B cell (primary cell): ENCODE data around the gene TRAP1. TPM values are rescaled to one million over a fixed set of nuclear protein-coding genes. Genes with fewer than 3 reads are reported as not detected.

ENCODE experiments used
- ATAC-seq: fragments of 200-7000 bp; cut with Tn5 transposase; one replicate; pipeline ENCODE4 v1.10.0; 2021; ENCODE audit warnings: low read depth, mild to moderate bottlenecking, moderate number of reproducible peaks, moderate library complexity
- CTCF ChIA-PET: fragments of 350-600 bp; sonication (Branson Sonifier 250); formaldehyde crosslinking; loops from one replicate; lab custom pipeline; 2021; ENCODE audit warnings: antibody characterized with exemption, inconsistent platforms; lab: Charles Lee
- POLR2A ChIA-PET: fragments of 350-600 bp; sonication (Branson Sonifier 250); formaldehyde crosslinking; loops from one replicate; lab custom pipeline; 2021; ENCODE audit warnings: antibody characterized with exemption; lab: Charles Lee
- DNase-seq: peaks from one replicate; pipeline ENCODE4 v3.0.0; 2013
- H2AFZ ChIP-seq: 2 replicates; pipeline ENCODE4 v1.6.1; 2012; ENCODE audit warnings: mild to moderate bottlenecking, low read depth, low read length; ENCODE audit not compliant: insufficient read depth, poor library complexity, severe bottlenecking
- H3K27ac ChIP-seq, 2 donors: 1 replicate in 1 of 2; 2 replicates in 1 of 2; pipeline ENCODE4 v1.5.1; 2012 to 2013; ENCODE audit warnings: low read length in 2 of 2, mild to moderate bottlenecking in 2 of 2, moderate library complexity in 1 of 2
- H3K27me3 ChIP-seq, 4 experiments: fragments of 200-600 bp in 1 of 4; sonication (generic) in 1 of 4; replicated peaks in 1 of 4; 1 replicate in 2 of 4; 2 replicates in 2 of 4; pipeline versions ENCODE4 v1.6.1 to v1.7.0; 2013 to 2016; ENCODE audit warnings: low read length in 3 of 4, mild to moderate bottlenecking in 2 of 4, mixed read lengths in 1 of 4, moderate library complexity in 1 of 4; ENCODE audit not compliant: insufficient read depth in 4 of 4, control insufficient read depth in 3 of 4; ENCODE audit errors: control extremely low read depth in 1 of 4
- H3K36me3 ChIP-seq, 2 experiments: replicated peaks in 1 of 2; 1 replicate in 1 of 2; 2 replicates in 1 of 2; pipeline versions ENCODE4 v1.6.1 to v1.7.1; 2013; ENCODE audit warnings: low read length in 1 of 2; ENCODE audit not compliant: insufficient read depth in 2 of 2, control insufficient read depth in 1 of 2; ENCODE audit errors: control extremely low read depth in 1 of 2, extremely low read depth in 1 of 2
- H3K4me1 ChIP-seq, 2 donors: fragments of 200-600 bp in 1 of 2; sonication (generic) in 1 of 2; 1 replicate in 1 of 2; 2 replicates in 1 of 2; pipeline versions ENCODE4 v1.5.1 to v1.6.1; 2013 to 2017; ENCODE audit warnings: low read length in 2 of 2; ENCODE audit not compliant: control insufficient read depth in 2 of 2, insufficient read depth in 2 of 2
- H3K4me2 ChIP-seq: replicated peaks from 2 replicates; pipeline ENCODE3; 2012; ENCODE audit warnings: mild to moderate bottlenecking, low read depth, low read length; ENCODE audit not compliant: poor library complexity, severe bottlenecking
- H3K4me3 ChIP-seq, 5 experiments: fragments of 200-600 bp in 1 of 5; sonication (generic) in 1 of 5; 1 replicate in 3 of 5; 2 replicates in 2 of 5; pipeline versions ENCODE4 v1.5.1 to v1.7.0; 2011 to 2016; ENCODE audit warnings: low read length in 4 of 5, mild to moderate bottlenecking in 4 of 5, low read depth in 2 of 5, control low read depth in 1 of 5, moderate library complexity in 1 of 5; ENCODE audit not compliant: insufficient read depth in 1 of 5; ENCODE audit errors: control extremely low read depth in 1 of 5, extremely low read depth in 1 of 5
- H3K79me2 ChIP-seq: fragments of 200-600 bp; sonication (generic); one replicate; pipeline ENCODE4 v1.6.0; 2016; ENCODE audit warnings: low read length; ENCODE audit not compliant: control insufficient read depth, insufficient read depth
- H3K9ac ChIP-seq: fragments of 200-600 bp; sonication (generic); 2 replicates; pipeline ENCODE4 v1.6.1; 2017; ENCODE audit warnings: mild to moderate bottlenecking, low read length, moderate library complexity
- H3K9me3 ChIP-seq, 3 donors: one replicate each; pipeline versions ENCODE4 v1.6.1 to v1.7.1; 2013; ENCODE audit warnings: low read length in 2 of 3; ENCODE audit not compliant: control insufficient read depth in 2 of 3, insufficient read depth in 1 of 3; ENCODE audit errors: control extremely low read depth in 1 of 3
- H4K20me1 ChIP-seq: 2 replicates; pipeline ENCODE4 v1.6.0; 2012; ENCODE audit warnings: mild to moderate bottlenecking, low read length; ENCODE audit not compliant: insufficient read depth, control insufficient read depth, poor library complexity, severe bottlenecking
- H3K27ac Mint-ChIP-seq: one replicate; pipeline ENCODE4 v1.8.0; 2021; ENCODE audit warnings: mixed read lengths
- H3K27me3 Mint-ChIP-seq: one replicate; pipeline ENCODE4 v1.8.0; 2021; ENCODE audit warnings: mixed read lengths
- H3K4me1 Mint-ChIP-seq: one replicate; pipeline ENCODE4 v1.8.0; 2021; ENCODE audit warnings: mixed read lengths
- H3K4me3 Mint-ChIP-seq: one replicate; pipeline ENCODE4 v1.8.0; 2021; ENCODE audit warnings: mixed read lengths
- H3K9me3 Mint-ChIP-seq: one replicate; pipeline ENCODE4 v1.8.0; 2022; ENCODE audit warnings: mixed read lengths; ENCODE audit not compliant: insufficient read depth
- EZH2 ChIP-seq: IDR thresholded peaks from 2 replicates; pipeline ENCODE4 v1.6.1; 2012; ENCODE audit warnings: borderline replicate concordance, low read depth, mild to moderate bottlenecking, moderate library complexity, low read length; ENCODE audit not compliant: insufficient read depth, poor library complexity, severe bottlenecking
- WGBS: methylation state at CpG from one replicate; pipeline ENCODE4 v1.1.5; 2013; ENCODE audit warnings: missing lambda C conversion rate; ENCODE audit not compliant: insufficient coverage; 5-methylcytosine and 5-hydroxymethylcytosine counted together
- intact Hi-C: fragments of 100-400 bp; cut with micrococcal nuclease; formaldehyde crosslinking; loops from one replicate; pipeline ENCODE4 v1.10.0; 2022
- polyA plus RNA-seq: library from polyadenylated mRNA; depleted of rRNA; stranded (reverse); fragments of >200 nt; gene quantifications from 2 replicates; pipeline ENCODE4 v1.2.3, GENCODE V29; 2012
- total RNA-seq, 2 donors: library from RNA; stranded (reverse); fragments of 120-200 nt in 1 of 2; gene quantifications; 1 replicate in 1 of 2; 2 replicates in 1 of 2; pipeline versions ENCODE4 v1.2.3 to v1.2.4, GENCODE V29; 2013 to 2022
- TF ChIP-seq, protein P1 (sequence below): fragments of 200-600 bp; IDR thresholded peaks from one replicate; pipeline ENCODE4 v1.8.0; 2022; ENCODE audit warnings: antibody characterized with exemption, mild to moderate bottlenecking

Gene TRAP1
- total and polyA plus RNA-seq, 2 donors (not counting 1 experiment from before 2014, with no cell fraction given), result 51.1 to 88.4 TPM

DNA sequence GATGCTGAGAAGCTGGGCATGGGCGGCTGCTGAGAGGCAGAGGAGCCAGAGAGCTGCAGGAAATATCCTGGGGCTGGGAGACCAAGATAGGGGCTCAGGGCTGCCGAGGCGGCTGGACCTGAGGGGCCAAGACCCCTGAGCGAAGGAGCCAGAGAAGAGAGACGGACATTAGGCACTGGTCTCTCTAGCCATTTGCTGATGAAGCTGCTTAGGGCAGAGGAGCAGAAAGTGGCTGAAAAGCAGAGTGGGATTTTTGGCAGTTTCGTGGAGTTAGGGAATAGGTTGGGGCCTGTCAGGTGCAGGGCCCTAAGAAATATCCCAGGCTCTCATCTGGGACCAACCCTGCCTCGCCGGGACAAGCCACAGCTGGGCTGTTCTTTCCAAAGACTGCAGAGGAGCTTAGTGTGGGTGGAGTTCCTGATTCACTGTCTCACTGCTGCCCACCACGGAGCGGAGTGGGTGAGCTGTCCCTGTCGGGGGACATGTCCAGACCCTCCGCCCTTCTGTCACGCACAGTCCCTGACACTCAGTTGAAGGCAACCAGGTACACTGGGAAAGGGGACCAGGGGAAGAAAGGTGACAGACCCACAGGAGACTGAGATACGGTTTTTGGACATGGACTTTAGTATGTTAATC lies 74.1 kb downstream of the TRAP1 start:
- DNase-seq, result no peak
- H3K79me2 ChIP-seq, result peaks cover 34% of the 10 kb centered on the region
- H3K4me3 Mint-ChIP-seq, result no peak overlapping the region
- peaks cover 0 to 14% of the 10 kb centered on the region in 2 donors for H3K4me1 ChIP-seq
- no peak overlapping the region for H3K9ac ChIP-seq
- peaks cover 6% of the 10 kb centered on the region for H3K4me1 Mint-ChIP-seq
- no peak overlapping the region for H3K27ac Mint-ChIP-seq
- peaks cover 0 to 37% of the 10 kb centered on the region in 2 experiments for H3K36me3 ChIP-seq
- no peak for ATAC-seq
- WGBS, result 97% methylated on average over 13 of the region's 14 CpGs
- no peak overlapping the region for H3K4me3 ChIP-seq
- no peaks in the 10 kb centered on the region for H3K27me3 Mint-ChIP-seq
- no peak overlapping the region for H2AFZ ChIP-seq
- H3K27ac ChIP-seq, result no peak overlapping the region
- intact Hi-C loops, result no loop called here
- TF ChIP-seq, protein P1, sequence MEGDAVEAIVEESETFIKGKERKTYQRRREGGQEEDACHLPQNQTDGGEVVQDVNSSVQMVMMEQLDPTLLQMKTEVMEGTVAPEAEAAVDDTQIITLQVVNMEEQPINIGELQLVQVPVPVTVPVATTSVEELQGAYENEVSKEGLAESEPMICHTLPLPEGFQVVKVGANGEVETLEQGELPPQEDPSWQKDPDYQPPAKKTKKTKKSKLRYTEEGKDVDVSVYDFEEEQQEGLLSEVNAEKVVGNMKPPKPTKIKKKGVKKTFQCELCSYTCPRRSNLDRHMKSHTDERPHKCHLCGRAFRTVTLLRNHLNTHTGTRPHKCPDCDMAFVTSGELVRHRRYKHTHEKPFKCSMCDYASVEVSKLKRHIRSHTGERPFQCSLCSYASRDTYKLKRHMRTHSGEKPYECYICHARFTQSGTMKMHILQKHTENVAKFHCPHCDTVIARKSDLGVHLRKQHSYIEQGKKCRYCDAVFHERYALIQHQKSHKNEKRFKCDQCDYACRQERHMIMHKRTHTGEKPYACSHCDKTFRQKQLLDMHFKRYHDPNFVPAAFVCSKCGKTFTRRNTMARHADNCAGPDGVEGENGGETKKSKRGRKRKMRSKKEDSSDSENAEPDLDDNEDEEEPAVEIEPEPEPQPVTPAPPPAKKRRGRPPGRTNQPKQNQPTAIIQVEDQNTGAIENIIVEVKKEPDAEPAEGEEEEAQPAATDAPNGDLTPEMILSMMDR, result no peak
- no peak for TF ChIP-seq EZH2
- CTCF ChIA-PET, result no interaction called here
- H4K20me1 ChIP-seq, result no peaks in the 10 kb centered on the region
- no peak overlapping the region for H3K4me2 ChIP-seq
- no peaks in the 10 kb centered on the region for H3K27me3 ChIP-seq
- POLR2A ChIA-PET, result no interaction called here
- no peaks in the 10 kb centered on the region for H3K9me3 ChIP-seq
- H3K9me3 Mint-ChIP-seq, result no peaks in the 10 kb centered on the region

DNA sequence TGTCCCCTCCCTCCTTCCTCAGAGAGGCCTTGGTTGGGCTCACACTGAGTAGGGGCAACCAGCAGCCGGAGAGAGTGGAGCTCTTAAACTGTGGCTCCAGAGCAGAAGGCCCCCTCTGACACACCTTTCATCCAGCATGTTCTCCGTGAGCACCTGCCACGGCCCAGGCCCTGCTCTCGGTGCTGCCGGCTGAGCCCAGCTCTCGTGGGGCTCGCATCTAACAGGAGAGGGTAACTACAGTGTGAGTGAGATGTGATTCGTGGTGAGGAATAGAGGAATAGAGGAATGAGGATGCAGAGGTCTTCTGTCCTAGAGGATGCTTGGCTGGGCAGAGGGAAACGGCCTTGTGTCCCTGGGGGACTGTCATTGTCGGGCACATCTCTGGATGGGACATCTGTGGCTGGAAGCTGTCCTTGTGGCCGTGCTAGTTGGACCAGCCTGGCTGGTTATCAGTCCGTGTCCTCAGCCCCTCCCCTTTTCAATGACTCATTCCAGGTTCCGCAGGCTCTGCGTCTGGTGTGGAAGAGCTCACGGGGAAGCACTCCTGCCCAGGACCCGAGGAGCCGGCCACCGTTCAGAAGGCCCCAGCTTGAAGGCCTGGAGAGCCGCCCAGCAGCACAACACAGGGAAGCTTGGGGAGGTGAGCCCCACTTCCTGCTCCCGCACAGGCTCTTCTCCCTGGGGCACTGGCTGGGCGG lies 74.8 kb downstream of the TRAP1 start:
- no peak overlapping the region for H3K27ac ChIP-seq
- no peak overlapping the region for H3K27ac Mint-ChIP-seq
- no peak overlapping the region for H3K4me2 ChIP-seq
- peaks cover 41% of the 10 kb centered on the region for H3K79me2 ChIP-seq
- no peak overlapping the region for H3K4me3 Mint-ChIP-seq
- no peak overlapping the region for H3K4me3 ChIP-seq
- peaks cover 6 to 20% of the 10 kb centered on the region in 2 donors for H3K4me1 ChIP-seq
- H3K9me3 ChIP-seq, result no peaks in the 10 kb centered on the region
- H3K27me3 ChIP-seq, result no peaks in the 10 kb centered on the region
- no peaks in the 10 kb centered on the region for H3K9me3 Mint-ChIP-seq
- no peak overlapping the region for H2AFZ ChIP-seq
- ChIA-PET POLR2A (no interaction called here), CTCF (no interaction called here)
- peaks cover 0 to 37% of the 10 kb centered on the region in 2 experiments for H3K36me3 ChIP-seq
- H3K4me1 Mint-ChIP-seq, result peaks cover 12% of the 10 kb centered on the region
- WGBS, result 96% methylated on average over 20 of the region's 21 CpGs
- DNase-seq (no peak), ATAC-seq (no peak)
- TF ChIP-seq, protein P1, result no peak
- TF ChIP-seq EZH2, result no peak
- H4K20me1 ChIP-seq, result no peaks in the 10 kb centered on the region
- H3K9ac ChIP-seq, result no peak overlapping the region
- no peaks in the 10 kb centered on the region for H3K27me3 Mint-ChIP-seq
- intact Hi-C loops, result no loop called here
